DND-41 (cell line): ENCODE results near the gene SRC.

Source experiments
- ATAC-seq: fragments of 200-7000 bp; cut with Tn5 transposase; 3 replicates; pipeline ENCODE4 v1.9.1; 2021; ENCODE audit warnings: low read depth; ENCODE audit not compliant: insufficient read depth
- DNase-seq: peaks from one replicate; pipeline ENCODE4 v3.0.0-alpha.2; 2020
- H2AFZ ChIP-seq: 2 replicates; pipeline ENCODE4 v1.6.0; 2012; ENCODE audit warnings: low read depth, low read length
- H3K27ac ChIP-seq: 2 replicates; pipeline ENCODE4 v1.5.1; 2012; ENCODE audit warnings: low read length, inconsistent platforms
- H3K27me3 ChIP-seq: fragments of 200-600 bp; sonication (generic); 2 replicates; pipeline ENCODE4 v1.6.0; 2012; ENCODE audit warnings: low read length, mild to moderate bottlenecking, inconsistent platforms; ENCODE audit not compliant: insufficient read depth, poor library complexity
- H3K36me3 ChIP-seq: 2 replicates; pipeline ENCODE4 v1.5.1; 2012; ENCODE audit warnings: low read length, inconsistent platforms; ENCODE audit not compliant: insufficient read depth
- H3K4me1 ChIP-seq: 2 replicates; pipeline ENCODE4 v1.5.1; 2012; ENCODE audit warnings: mild to moderate bottlenecking, low read length; ENCODE audit not compliant: insufficient read depth
- H3K4me2 ChIP-seq: 2 replicates; pipeline ENCODE4 v1.6.0; 2012; ENCODE audit warnings: mild to moderate bottlenecking, moderate library complexity, low read length, inconsistent platforms; ENCODE audit not compliant: insufficient read depth
- H3K4me3 ChIP-seq, 2 experiments: fragments of 200-600 bp in 1 of 2; shearing (Covaris generic) in 1 of 2; 2 replicates each; pipeline ENCODE4 v1.5.1; 2012 to 2016; ENCODE audit warnings: inconsistent platforms in 2 of 2, low read length in 2 of 2, mild to moderate bottlenecking in 2 of 2, low read depth in 1 of 2, moderate library complexity in 1 of 2
- H3K79me2 ChIP-seq: 2 replicates; pipeline ENCODE4 v1.6.0; 2012; ENCODE audit warnings: low read length, inconsistent platforms; ENCODE audit not compliant: insufficient read depth
- H3K9ac ChIP-seq: 2 replicates; pipeline ENCODE4 v1.6.0; 2012; ENCODE audit warnings: low read depth, mild to moderate bottlenecking, inconsistent platforms, low read length, moderate library complexity
- H3K9me3 ChIP-seq: 2 replicates; pipeline ENCODE4 v1.5.1; 2012; ENCODE audit warnings: low read length, moderate library complexity, mild to moderate bottlenecking, inconsistent platforms; ENCODE audit not compliant: insufficient read depth, severe bottlenecking
- H4K20me1 ChIP-seq: 2 replicates; pipeline ENCODE4 v1.6.0; 2012; ENCODE audit warnings: low read length; ENCODE audit not compliant: insufficient read depth
- CTCF ChIP-seq: IDR thresholded peaks from 2 replicates; pipeline ENCODE4 v1.5.1; 2012; ENCODE audit warnings: borderline replicate concordance, low read length, moderate library complexity, mild to moderate bottlenecking; ENCODE audit not compliant: poor library complexity, severe bottlenecking; ENCODE audit errors: extremely low read depth
- EZH2 ChIP-seq: IDR thresholded peaks from 3 replicates; pipeline ENCODE4 v1.6.1; 2012; ENCODE audit warnings: borderline replicate concordance, low read depth, mild to moderate bottlenecking, moderate library complexity, low read length, inconsistent platforms; ENCODE audit not compliant: severe bottlenecking

Gene SRC

DNA sequence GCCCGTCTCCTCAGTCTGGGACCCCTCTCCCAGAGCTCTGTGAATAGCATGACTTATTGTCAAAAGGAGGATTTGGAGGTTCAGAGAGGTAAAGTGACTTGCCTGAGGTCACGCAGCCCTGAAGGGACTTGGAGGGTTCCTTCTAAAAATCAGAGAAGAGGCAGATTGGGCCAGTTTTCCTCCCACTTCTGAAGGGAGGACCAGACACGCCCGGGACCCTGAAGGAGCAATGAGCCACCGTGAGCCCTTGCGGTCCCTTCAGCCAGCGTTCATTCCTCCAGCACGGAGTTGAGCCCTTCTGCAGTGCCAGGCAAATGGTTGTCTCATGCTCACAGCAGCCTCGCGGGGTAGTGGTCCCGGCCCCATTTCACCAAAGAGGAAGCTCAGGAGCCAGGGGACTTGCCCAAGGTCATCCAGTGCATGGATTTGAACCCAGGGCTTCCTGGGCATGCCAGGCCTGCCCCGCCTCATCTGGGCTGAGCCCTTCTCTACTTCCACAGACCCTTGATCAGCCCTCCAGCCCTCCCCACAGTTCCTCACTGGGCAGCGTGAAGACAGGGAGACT is 7.4 kb downstream of the SRC start:
- no peak overlapping the region for H3K9ac ChIP-seq
- H3K9me3 ChIP-seq = no peaks in the 10 kb centered on the region
- peaks cover 4% of the 10 kb centered on the region for H3K79me2 ChIP-seq
- ATAC-seq (no peak), DNase-seq (no peak)
- H3K4me3 ChIP-seq = no peak overlapping the region
- no peaks in the 10 kb centered on the region for H3K4me1 ChIP-seq
- no peak overlapping the region for H2AFZ ChIP-seq
- H4K20me1 ChIP-seq = peaks cover 39% of the 10 kb centered on the region
- no peaks in the 10 kb centered on the region for H3K36me3 ChIP-seq
- H3K4me2 ChIP-seq = no peak overlapping the region
- TF ChIP-seq CTCF (no peak), EZH2 (no peak)
- H3K27me3 ChIP-seq = no peaks in the 10 kb centered on the region
- no peak overlapping the region for H3K27ac ChIP-seq

DNA sequence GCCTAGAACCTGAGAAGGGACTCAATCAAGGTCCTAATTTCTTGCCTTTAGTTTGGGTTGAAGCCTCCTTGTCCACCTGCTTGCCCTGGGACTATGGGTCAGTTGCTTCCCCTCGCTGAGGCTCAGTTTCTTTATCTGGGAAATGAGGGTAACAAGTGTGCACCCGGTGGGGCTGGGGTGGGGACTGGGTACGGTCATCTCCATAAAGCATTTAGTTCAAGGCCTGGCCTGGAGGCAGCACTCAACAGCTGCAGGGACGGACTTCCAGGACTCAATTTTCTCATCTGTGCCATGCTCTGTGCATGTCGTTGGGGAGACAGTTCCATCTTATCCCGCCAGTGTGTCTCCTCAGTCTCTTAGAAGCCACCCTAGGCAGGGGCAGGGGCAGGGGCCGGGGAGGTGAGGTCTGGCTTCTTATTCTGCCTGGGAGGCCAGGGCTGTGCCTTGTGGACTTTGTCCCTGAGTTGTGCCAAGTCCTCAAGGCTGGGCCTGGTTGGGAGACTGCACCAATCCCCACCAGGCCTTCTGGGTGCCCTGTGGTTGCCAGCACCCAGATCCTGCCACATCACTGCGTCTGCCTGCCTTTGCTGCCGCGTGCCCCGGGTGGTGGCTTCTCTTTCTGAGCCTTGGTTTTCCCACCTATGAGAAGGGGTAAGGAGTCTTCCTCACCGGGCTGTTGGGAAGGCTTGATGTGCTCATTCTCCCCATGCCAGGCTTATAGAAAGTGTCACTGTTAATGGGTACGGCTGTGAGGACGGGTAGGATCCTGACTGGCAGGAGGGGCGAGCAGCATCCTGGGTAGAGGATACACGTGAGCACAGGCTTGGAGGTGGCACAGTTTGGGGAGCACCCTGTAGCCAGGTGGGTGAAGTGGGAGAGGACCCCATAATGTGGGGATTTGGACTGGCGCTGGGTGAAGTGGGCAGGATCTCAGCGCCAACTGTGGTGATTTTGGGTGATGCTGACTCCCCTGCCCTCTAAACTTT is 8.6 kb downstream of the SRC start:
- no peak overlapping the region for H2AFZ ChIP-seq
- ATAC-seq (no peak), DNase-seq (no peak)
- no peaks in the 10 kb centered on the region for H3K9me3 ChIP-seq
- H3K79me2 ChIP-seq = peaks cover 4% of the 10 kb centered on the region
- H3K4me1 ChIP-seq = no peaks in the 10 kb centered on the region
- no peaks in the 10 kb centered on the region for H3K36me3 ChIP-seq
- no peak overlapping the region for H3K4me3 ChIP-seq
- H3K27me3 ChIP-seq = no peaks in the 10 kb centered on the region
- peaks cover 50% of the 10 kb centered on the region for H4K20me1 ChIP-seq
- no peak overlapping the region for H3K9ac ChIP-seq
- no peak overlapping the region for H3K27ac ChIP-seq
- no peak overlapping the region for H3K4me2 ChIP-seq
- TF ChIP-seq CTCF = no peak
- TF ChIP-seq EZH2 = no peak

GRCh38 chr20:37355252-37356180 is 9.6 kb downstream of the SRC start:
- ATAC-seq (no peak), DNase-seq (no peak)
- no peaks in the 10 kb centered on the region for H3K36me3 ChIP-seq
- H3K4me2 ChIP-seq = no peak overlapping the region
- no peak for TF ChIP-seq CTCF
- TF ChIP-seq EZH2 = no peak
- no peaks in the 10 kb centered on the region for H3K9me3 ChIP-seq
- peaks cover 49% of the 10 kb centered on the region for H4K20me1 ChIP-seq
- no peak overlapping the region for H3K9ac ChIP-seq
- H3K27ac ChIP-seq = no peak overlapping the region
- no peak overlapping the region for H3K4me3 ChIP-seq
- peaks cover 4% of the 10 kb centered on the region; the same call in 1 of the 2 replicates for H3K79me2 ChIP-seq
- no peak overlapping the region for H2AFZ ChIP-seq
- H3K27me3 ChIP-seq = no peaks in the 10 kb centered on the region
- no peaks in the 10 kb centered on the region for H3K4me1 ChIP-seq
